ENCODE results near the gene NANOS1.

The NANOS1 gene

DNA sequence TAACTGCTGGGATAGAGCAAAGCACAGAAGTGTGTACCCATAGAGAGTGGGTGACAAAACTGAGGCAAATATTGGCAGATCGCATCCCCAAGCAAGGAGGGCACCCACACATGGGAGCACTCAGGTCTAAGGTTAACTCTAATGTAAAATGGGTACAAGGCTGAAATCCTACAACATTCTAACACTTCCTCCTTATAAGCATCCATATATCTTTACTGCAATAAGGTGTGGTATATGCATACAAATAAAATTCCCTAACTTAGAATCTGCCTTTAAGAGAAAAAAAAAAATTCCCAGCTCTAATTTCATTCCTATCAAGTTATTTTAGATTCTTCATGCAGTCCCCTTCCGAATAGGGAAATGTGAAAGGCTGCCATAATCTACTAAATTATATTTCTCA, 32.4 kb downstream of the NANOS1 start:
- no peak for DNase-seq

DNA sequence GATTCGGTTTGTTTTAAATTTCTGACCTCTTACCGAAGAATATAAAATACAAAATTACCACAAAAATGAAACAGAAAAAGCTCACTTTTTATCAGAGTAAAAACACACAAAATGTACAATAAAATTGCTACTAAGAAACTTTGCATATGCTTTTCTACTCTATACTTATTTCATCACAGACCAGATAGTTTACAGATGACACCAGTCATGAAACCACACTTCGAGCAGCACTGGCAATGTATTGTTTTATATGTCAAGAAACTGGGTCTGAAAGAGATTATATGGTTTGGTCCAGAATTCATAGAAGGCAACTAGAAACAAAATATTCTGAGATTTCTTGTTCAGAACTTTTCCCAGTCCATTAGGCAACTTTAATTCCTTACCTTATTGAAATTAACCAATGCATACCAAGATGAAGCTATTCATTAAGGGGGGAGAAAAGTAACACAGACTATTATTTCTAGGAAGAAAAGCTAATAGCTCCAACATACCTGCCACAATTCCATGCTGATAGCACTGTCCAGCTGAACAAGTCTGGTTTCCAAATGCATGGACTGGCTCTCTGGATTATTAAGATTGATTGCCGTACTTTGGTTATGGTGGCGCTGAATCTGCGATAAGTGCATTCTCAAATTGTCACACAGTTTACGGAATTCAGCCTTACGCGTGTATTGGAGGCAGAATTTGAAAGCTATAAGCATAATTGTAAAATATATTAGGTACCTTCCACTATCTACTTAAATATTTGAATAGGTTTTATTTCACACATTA, 41.1 kb downstream of the NANOS1 start:
- no peak for DNase-seq

DNA sequence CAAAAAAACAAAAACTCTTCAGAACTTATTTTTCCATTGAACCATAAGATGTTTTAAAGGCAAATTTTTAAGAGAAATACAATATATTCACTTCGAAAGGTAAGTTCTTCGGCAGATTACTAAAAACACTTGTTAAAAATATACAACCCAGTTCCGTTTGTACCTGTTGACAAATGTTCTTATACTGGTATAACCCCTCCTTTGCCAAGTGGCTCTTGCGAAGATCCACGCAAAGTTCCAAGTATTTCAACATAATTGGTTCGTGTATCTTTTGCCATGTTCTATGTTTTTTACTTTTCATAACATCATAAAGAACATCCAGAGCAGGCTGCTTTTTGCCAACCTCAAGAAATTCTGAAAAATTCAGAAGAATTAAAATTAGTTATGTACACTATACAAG, 44.1 kb downstream of the NANOS1 start:
- no peak for DNase-seq

- no peak for DNase-seq
These were observed 49.1 kb downstream of the NANOS1 start for GRCh38 chr10:119078422-119079179.

- no peak for DNase-seq
These were observed 50.3 kb downstream of the NANOS1 start for GRCh38 chr10:119079599-119080520.

DNA sequence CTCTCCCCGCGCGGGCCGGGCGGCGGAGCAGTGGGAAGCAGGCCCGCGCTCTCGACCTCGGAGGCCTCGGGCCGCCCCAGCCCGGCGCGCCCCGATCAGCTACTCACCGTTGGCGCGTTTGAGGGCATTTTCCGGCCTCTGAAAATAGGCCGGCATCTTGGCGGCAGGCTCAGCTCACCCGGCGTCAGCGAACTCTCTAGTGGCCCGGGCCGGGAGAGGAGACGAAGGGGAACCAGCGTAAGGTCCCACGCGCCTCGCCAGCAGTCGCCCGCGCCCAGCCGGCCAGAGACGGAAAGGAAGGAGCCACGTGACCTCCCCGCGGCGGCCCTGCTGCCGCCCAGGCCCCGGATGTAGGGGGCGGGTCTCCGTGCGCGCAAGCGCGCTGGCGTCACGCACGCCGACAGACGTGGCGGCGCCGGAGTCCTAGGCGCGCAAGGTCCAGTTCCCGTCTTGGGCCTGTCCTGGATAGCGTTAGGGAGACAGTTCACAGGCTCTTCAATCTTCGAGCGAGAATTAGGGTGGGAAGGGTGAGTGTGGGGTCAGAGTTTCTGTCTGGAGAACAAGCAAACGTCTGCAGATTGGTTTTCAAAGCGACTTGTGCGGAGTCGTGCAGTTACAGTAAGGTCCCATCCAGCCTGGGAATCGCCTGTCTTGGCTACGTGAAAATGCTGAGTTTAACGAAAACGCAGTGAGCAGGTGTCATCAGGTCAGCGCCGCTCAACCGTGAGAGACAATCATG, 51.2 kb downstream of the NANOS1 start, which contains the start of gene EIF3A:
Gene EIF3A, minus strand, starts transcription at position 297 of the 739 bp plus-strand sequence. Its CDS starts 141 bp downstream, at position 156.
- DNase-seq, result peak; percentile 75
